GM19238 (cell line): ENCODE measurements around the gene ZNF764.
"Not testable (repeated sequence)": the region's sequence is repeated elsewhere in the genome, so short reads cannot be mapped to it uniquely, and the experiment has no call there.

ENCODE experiments used
- DNase-seq: peaks from one replicate; pipeline ENCODE4 v3.0.0; 2011; ENCODE audit warnings: low spot score; ENCODE audit not compliant: insufficient read length

The ZNF764 gene

GRCh38 chr16:30527635-30528178, 30.5 kb downstream of the ZNF764 start:
- DNase-seq: peak; percentile 65

DNA sequence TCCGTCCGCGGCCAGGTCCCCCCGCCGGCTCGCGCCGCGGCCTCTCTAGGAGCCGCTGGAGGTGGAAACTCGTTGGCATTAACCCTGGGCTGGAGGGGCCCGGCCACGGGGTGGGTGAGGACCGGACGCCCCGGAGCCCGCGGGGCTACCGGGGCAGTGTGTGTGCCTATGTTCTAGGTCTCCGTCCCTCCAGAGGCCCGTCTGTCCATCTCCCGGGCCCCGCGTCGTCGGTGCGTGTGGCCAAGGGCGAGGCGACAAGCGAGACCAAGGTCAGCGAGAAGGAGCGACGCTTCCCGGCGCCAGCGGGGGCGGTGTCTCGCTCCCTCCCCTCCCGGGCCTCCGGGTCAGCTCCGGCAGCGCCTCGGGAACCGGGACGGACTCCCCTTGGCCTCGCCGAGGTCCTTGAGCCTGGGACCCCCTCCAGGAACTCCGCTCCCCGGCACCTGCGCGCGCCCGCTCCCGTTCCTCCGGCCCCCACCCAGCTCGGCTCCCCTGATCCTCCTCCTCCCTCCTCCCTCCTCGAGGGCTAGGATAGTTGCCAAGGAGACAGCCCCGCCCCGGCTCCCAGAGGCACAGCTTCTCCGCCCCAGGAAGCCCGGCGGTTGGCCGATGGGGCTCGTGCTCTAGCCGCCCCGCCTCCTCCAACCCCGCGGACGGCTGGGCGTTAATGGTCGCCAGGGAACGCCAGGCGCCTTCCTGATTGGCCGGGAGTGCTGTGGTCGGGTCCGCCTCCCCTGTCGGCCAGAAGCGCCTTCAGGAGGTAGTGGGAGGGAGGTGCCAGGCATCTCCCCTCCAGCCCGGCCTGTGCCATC, 31.1 kb downstream of the ZNF764 start:
- peak; percentile 99 for DNase-seq

GRCh38 chr16:30526137-30526822, 31.9 kb downstream of the ZNF764 start, which contains the start of gene ZNF768:
Gene ZNF768, minus strand, starts transcription at chr16:30526566. Its CDS starts 153 bp downstream, at chr16:30526413.
- peak; percentile 63 for DNase-seq

GRCh38 chr16:30525844-30526136, 32.4 kb downstream of the ZNF764 start:
- no peak for DNase-seq

GRCh38 chr16:30524575-30525568, 33.3 kb downstream of the ZNF764 start:
- no peak for DNase-seq

- DNase-seq: no peak
Measured at GRCh38 chr16:30523768-30524574, 34.2 kb downstream of the ZNF764 start.

DNA sequence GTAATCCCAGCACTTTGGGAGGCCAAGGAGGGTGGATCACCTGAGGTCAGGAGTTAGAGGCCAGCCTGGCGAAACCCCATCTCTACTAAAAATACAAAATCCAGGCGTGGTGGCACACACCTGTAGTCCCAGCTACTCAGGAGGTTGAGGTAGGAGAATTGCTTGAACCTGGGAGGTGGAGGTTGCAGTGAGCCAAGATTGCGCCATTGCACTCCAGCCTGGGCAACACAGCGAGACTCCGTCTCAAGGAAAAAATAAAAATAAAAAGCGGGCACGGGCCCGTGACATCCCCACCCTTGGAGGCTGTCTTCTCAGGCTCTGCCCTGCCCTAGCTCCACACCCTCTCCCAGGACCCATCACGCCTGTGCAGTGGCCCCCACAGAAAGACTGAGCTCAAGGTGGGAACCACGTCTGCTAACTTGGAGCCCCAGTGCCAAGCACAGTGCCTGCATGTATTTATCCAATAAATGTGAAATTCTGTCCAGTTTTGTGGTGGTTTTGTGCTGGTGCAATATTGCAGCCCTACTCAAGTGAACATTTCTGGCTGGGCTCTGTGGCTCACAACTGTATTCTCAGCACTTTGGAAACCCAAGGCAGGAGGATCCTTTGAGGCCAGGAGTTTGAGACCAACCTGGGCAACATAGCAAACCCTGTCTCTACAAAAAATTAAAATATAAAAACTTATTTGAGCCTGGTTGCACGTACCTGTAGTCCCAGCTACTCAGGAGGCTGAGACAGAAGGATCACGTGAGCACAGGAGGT, 35.3 kb downstream of the ZNF764 start:
- not testable (repeated sequence) for DNase-seq

- no peak for DNase-seq
Measured at GRCh38 chr16:30521873-30522641, 36.1 kb downstream of the ZNF764 start.

DNA sequence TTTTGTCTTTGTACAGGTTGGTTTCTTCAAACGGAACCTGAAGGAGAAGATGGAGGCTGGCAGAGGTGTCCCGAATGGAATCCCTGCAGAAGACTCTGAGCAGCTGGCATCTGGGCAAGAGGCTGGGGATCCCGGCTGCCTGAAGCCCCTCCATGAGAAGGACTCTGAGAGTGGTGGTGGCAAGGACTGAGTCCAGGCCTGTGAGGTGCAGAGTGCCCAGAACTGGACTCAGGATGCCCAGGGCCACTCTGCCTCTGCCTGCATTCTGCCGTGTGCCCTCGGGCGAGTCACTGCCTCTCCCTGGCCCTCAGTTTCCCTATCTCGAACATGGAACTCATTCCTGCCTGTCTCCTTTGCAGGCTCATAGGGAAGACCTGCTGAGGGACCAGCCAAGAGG, 36.7 kb downstream of the ZNF764 start:
- DNase-seq: no peak

- no peak for DNase-seq
Measured at GRCh38 chr16:30519120-30520049, 38.8 kb downstream of the ZNF764 start.

DNA sequence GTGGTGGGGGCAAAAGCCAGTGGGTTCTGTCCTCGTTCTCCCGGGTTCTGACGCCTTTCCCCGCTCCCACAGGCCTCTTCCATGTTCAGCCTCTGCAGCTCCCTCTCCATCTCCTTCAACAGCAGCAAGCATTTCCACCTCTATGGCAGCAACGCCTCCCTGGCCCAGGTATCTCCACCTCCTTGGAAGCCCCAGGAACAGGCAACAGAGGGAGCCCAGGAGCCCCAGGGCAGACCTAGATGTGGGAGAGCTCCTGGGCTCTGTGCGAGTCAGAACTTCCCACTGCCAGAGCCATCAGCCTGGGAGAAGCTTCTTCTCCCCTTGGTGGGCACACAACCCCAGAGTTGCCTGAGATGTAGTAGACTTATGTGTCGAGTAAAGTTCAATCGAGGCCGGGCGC, 39.6 kb downstream of the ZNF764 start:
- no peak for DNase-seq

GRCh38 chr16:30515275-30515674, 42.9 kb downstream of the ZNF764 start:
- DNase-seq: no peak

GRCh38 chr16:30511509-30511908, 46.7 kb downstream of the ZNF764 start:
- DNase-seq: no peak

GRCh38 chr16:30510376-30510938, 47.7 kb downstream of the ZNF764 start:
- no peak for DNase-seq

DNA sequence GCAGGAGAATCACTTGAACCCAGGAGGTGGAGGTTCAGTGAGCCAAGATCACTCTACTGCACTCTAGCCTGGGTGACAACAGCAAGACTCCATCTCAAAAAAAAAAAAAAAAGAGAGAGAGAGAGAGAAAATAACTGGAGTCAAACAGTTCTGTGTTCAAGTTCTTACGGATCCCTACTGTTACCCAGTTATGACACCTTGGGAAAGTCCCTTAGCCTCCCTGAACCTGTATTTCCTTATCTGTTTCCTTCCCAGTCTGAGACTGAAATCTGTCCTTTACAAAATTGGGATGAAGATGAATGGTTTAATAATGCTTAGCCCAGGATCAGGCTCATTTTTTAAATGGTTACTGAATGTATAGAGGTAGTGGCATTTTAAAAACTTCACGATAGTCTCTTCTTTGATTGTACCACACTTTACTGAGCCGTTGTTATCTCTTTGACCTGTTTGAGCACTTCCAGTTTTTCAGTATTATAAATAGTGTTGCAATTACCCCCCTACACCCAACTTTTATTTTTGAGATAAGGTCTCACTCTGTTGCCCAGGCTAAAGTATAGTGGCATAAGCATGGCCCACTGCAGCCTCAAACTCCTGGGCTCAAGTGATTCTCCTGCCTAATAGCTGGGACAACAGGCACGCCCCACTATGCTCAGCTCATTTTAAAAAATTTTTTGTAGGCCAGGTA, 49.0 kb downstream of the ZNF764 start:
- no peak for DNase-seq
